ENCODE measurements around the gene SRP14.
"Not testable (repeated sequence)": the region's sequence is repeated elsewhere in the genome, so short reads cannot be mapped to it uniquely, and the experiment has no call there.

Gene SRP14

GRCh38 chr15:40079456-40079855, 40.5 kb upstream of the SRP14 start:
- no peak overlapping the region for H3K27ac ChIP-seq (ENCODE audit: insufficient read depth, low read length, poor library complexity, severe bottlenecking)
- H3K4me1 ChIP-seq (ENCODE audit: control insufficient read depth, insufficient read depth, low read length, poor library complexity, severe bottlenecking): no peaks in the 10 kb centered on the region
- DNase-seq: no peak
- no peaks in the 10 kb centered on the region for H3K36me3 ChIP-seq (ENCODE audit: control insufficient read depth, insufficient read depth, low read length)
- H3K4me3 ChIP-seq (ENCODE audit: insufficient read depth, low read depth, low read length, poor library complexity, severe bottlenecking): no peak overlapping the region
- H3K9me3 ChIP-seq (ENCODE audit: control insufficient read depth, low read length): no peaks in the 10 kb centered on the region
- peaks cover 6% of the 10 kb centered on the region for H3K27me3 ChIP-seq (replicated peaks; ENCODE audit: control insufficient read depth, insufficient read depth, low read length, poor library complexity, severe bottlenecking)

GRCh38 chr15:40075298-40076044, 36.5 kb upstream of the SRP14 start:
- H3K9me3 ChIP-seq (ENCODE audit: control insufficient read depth, low read length): no peaks in the 10 kb centered on the region
- H3K4me3 ChIP-seq (ENCODE audit: insufficient read depth, low read depth, low read length, poor library complexity, severe bottlenecking): no peak overlapping the region
- no peak overlapping the region for H3K27ac ChIP-seq (ENCODE audit: insufficient read depth, low read length, poor library complexity, severe bottlenecking)
- DNase-seq: no peak
- no peaks in the 10 kb centered on the region for H3K4me1 ChIP-seq (ENCODE audit: control insufficient read depth, insufficient read depth, low read length, poor library complexity, severe bottlenecking)
- no peaks in the 10 kb centered on the region for H3K27me3 ChIP-seq (replicated peaks; ENCODE audit: control insufficient read depth, insufficient read depth, low read length, poor library complexity, severe bottlenecking)
- no peaks in the 10 kb centered on the region for H3K36me3 ChIP-seq (ENCODE audit: control insufficient read depth, insufficient read depth, low read length)

- not testable (repeated sequence) for H3K36me3 ChIP-seq (ENCODE audit: control insufficient read depth, insufficient read depth, low read length); H3K9me3 ChIP-seq (ENCODE audit: control insufficient read depth, low read length); H3K27ac ChIP-seq (ENCODE audit: insufficient read depth, low read length, poor library complexity, severe bottlenecking); H3K4me3 ChIP-seq (ENCODE audit: insufficient read depth, low read depth, low read length, poor library complexity, severe bottlenecking); H3K4me1 ChIP-seq (ENCODE audit: control insufficient read depth, insufficient read depth, low read length, poor library complexity, severe bottlenecking); DNase-seq; H3K27me3 ChIP-seq (replicated peaks; ENCODE audit: control insufficient read depth, insufficient read depth, low read length, poor library complexity, severe bottlenecking)
Measured at GRCh38 chr15:40074656-40075055, 35.7 kb upstream of the SRP14 start.

GRCh38 chr15:40073716-40074490, 34.9 kb upstream of the SRP14 start:
- H3K4me1 ChIP-seq (ENCODE audit: control insufficient read depth, insufficient read depth, low read length, poor library complexity, severe bottlenecking); H3K36me3 ChIP-seq (ENCODE audit: control insufficient read depth, insufficient read depth, low read length); H3K9me3 ChIP-seq (ENCODE audit: control insufficient read depth, low read length); DNase-seq; H3K27ac ChIP-seq (ENCODE audit: insufficient read depth, low read length, poor library complexity, severe bottlenecking); H3K27me3 ChIP-seq (replicated peaks; ENCODE audit: control insufficient read depth, insufficient read depth, low read length, poor library complexity, severe bottlenecking): not testable (repeated sequence)
- H3K4me3 ChIP-seq (ENCODE audit: insufficient read depth, low read depth, low read length, poor library complexity, severe bottlenecking): peak overlapping the region; percentile 25

GRCh38 chr15:40072216-40072990, 33.4 kb upstream of the SRP14 start:
- Histone ChIP-seq H3K9me3 (ENCODE audit: control insufficient read depth, low read length) (no peaks in the 10 kb centered on the region), H3K36me3 (ENCODE audit: control insufficient read depth, insufficient read depth, low read length) (no peaks in the 10 kb centered on the region), H3K27me3 (replicated peaks; ENCODE audit: control insufficient read depth, insufficient read depth, low read length, poor library complexity, severe bottlenecking) (no peaks in the 10 kb centered on the region), H3K4me1 (ENCODE audit: control insufficient read depth, insufficient read depth, low read length, poor library complexity, severe bottlenecking) (no peaks in the 10 kb centered on the region), H3K4me3 (ENCODE audit: insufficient read depth, low read depth, low read length, poor library complexity, severe bottlenecking) (no peak overlapping the region), H3K27ac (ENCODE audit: insufficient read depth, low read length, poor library complexity, severe bottlenecking) (no peak overlapping the region)
- no peak for DNase-seq

GRCh38 chr15:40070608-40071218, 31.7 kb upstream of the SRP14 start:
- H3K4me3 ChIP-seq (ENCODE audit: insufficient read depth, low read depth, low read length, poor library complexity, severe bottlenecking): no peak overlapping the region
- no peak overlapping the region for H3K27ac ChIP-seq (ENCODE audit: insufficient read depth, low read length, poor library complexity, severe bottlenecking)
- no peak for DNase-seq
- H3K4me1 ChIP-seq (ENCODE audit: control insufficient read depth, insufficient read depth, low read length, poor library complexity, severe bottlenecking): no peaks in the 10 kb centered on the region
- H3K36me3 ChIP-seq (ENCODE audit: control insufficient read depth, insufficient read depth, low read length): no peaks in the 10 kb centered on the region
- no peaks in the 10 kb centered on the region for H3K27me3 ChIP-seq (replicated peaks; ENCODE audit: control insufficient read depth, insufficient read depth, low read length, poor library complexity, severe bottlenecking)
- no peaks in the 10 kb centered on the region for H3K9me3 ChIP-seq (ENCODE audit: control insufficient read depth, low read length)

- H3K4me1 ChIP-seq (ENCODE audit: control insufficient read depth, insufficient read depth, low read length, poor library complexity, severe bottlenecking): no peaks in the 10 kb centered on the region
- H3K27me3 ChIP-seq (replicated peaks; ENCODE audit: control insufficient read depth, insufficient read depth, low read length, poor library complexity, severe bottlenecking): no peaks in the 10 kb centered on the region
- H3K4me3 ChIP-seq (ENCODE audit: insufficient read depth, low read depth, low read length, poor library complexity, severe bottlenecking): no peak overlapping the region
- peak overlapping the region; percentile 4 for H3K27ac ChIP-seq (ENCODE audit: insufficient read depth, low read length, poor library complexity, severe bottlenecking)
- no peak for DNase-seq
- no peaks in the 10 kb centered on the region for H3K36me3 ChIP-seq (ENCODE audit: control insufficient read depth, insufficient read depth, low read length)
- no peaks in the 10 kb centered on the region for H3K9me3 ChIP-seq (ENCODE audit: control insufficient read depth, low read length)
Measured at GRCh38 chr15:40070166-40070557, 31.2 kb upstream of the SRP14 start.

- Histone ChIP-seq H3K27ac (ENCODE audit: insufficient read depth, low read length, poor library complexity, severe bottlenecking) (peak overlapping the region; percentile 4), H3K36me3 (ENCODE audit: control insufficient read depth, insufficient read depth, low read length) (no peaks in the 10 kb centered on the region), H3K4me1 (ENCODE audit: control insufficient read depth, insufficient read depth, low read length, poor library complexity, severe bottlenecking) (no peaks in the 10 kb centered on the region), H3K4me3 (ENCODE audit: insufficient read depth, low read depth, low read length, poor library complexity, severe bottlenecking) (no peak overlapping the region), H3K9me3 (ENCODE audit: control insufficient read depth, low read length) (no peaks in the 10 kb centered on the region), H3K27me3 (replicated peaks; ENCODE audit: control insufficient read depth, insufficient read depth, low read length, poor library complexity, severe bottlenecking) (no peaks in the 10 kb centered on the region)
- no peak for DNase-seq
Measured at GRCh38 chr15:40069178-40070165, 30.5 kb upstream of the SRP14 start.
